Upper lobe of left lung (tissue), 6 donors: ENCODE data around the gene CCDC78. TPM values are rescaled to one million over a fixed set of nuclear protein-coding genes. Genes with fewer than 3 reads are reported as not detected.

Experiments
- ATAC-seq, 2 donors: fragments of 200-7000 bp; cut with Tn5 transposase; one replicate each; pipeline ENCODE4 v1.9.1; 2022; ENCODE audit warnings: mild to moderate bottlenecking in 2 of 2, moderate library complexity in 2 of 2; ENCODE audit not compliant: low FRiP score in 2 of 2
- DNase-seq, 2 donors: peaks; one replicate each; pipeline ENCODE4 v3.0.0-alpha.2; 2019 to 2020
- H3K27ac ChIP-seq, 4 donors: fragments of 200-600 bp; sonication (generic); one replicate each; pipeline ENCODE4 v1.5.1; 2016 to 2019
- H3K27me3 ChIP-seq, 4 donors: fragments of 200-600 bp; sonication (generic); one replicate each; pipeline ENCODE4 v1.5.1; 2017 to 2019
- H3K36me3 ChIP-seq, 4 donors: fragments of 200-600 bp; sonication (generic); one replicate each; pipeline ENCODE4 v1.5.1; 2016 to 2019
- H3K4me1 ChIP-seq, 4 donors: fragments of 200-600 bp; sonication (generic); one replicate each; pipeline ENCODE4 v1.5.1; 2018 to 2019
- H3K4me3 ChIP-seq, 4 donors: fragments of 200-600 bp; sonication (generic); one replicate each; pipeline ENCODE4 v1.5.1; 2017 to 2019; ENCODE audit warnings: mild to moderate bottlenecking in 2 of 4, moderate library complexity in 1 of 4
- H3K9me3 ChIP-seq, 4 donors: fragments of 200-600 bp; sonication (generic); one replicate each; pipeline ENCODE4 v1.5.1; 2018 to 2019
- CTCF ChIP-seq, 6 experiments: fragments of 450-650 bp in 4 of 6; fragments of 200-600 bp in 2 of 6; sonication (generic) in 2 of 6; IDR thresholded peaks; one replicate each; pipeline ENCODE4 v1.5.1; 2016 to 2019; ENCODE audit warnings: antibody characterized with exemption in 6 of 6
- EP300 ChIP-seq, 4 donors: sonication (generic); formaldehyde crosslinking; IDR thresholded peaks; one replicate each; pipeline ENCODE4 v1.5.1; 2017; ENCODE audit warnings: antibody characterized with exemption in 4 of 4, control low read depth in 2 of 4
- POLR2A ChIP-seq, 4 donors: fragments of 450-650 bp; IDR thresholded peaks; one replicate each; pipeline ENCODE4 v1.5.1; 2016 to 2017; ENCODE audit warnings: antibody characterized with exemption in 4 of 4, mild to moderate bottlenecking in 2 of 4
- POLR2AphosphoS5 ChIP-seq, 2 donors: sonication (generic); formaldehyde crosslinking; IDR thresholded peaks; one replicate each; pipeline ENCODE4 v1.5.1; 2017; ENCODE audit warnings: antibody characterized with exemption in 2 of 2
- WGBS, 2 donors: methylation state at CpG; one replicate each; pipeline ENCODE4 v1.1.5; 2017 to 2018; 5-methylcytosine and 5-hydroxymethylcytosine counted together
- total RNA-seq, 6 donors: library from RNA; depleted of rRNA in 4 of 6; stranded (reverse); fragments of >200 nt in 4 of 6; gene quantifications; one replicate each; pipeline versions ENCODE4 v1.1.0 to v1.2.1, GENCODE V29; 2016 to 2021
- donor health status: DM: no; HTN: no; CAD: no; lungs with moderate emphysema.
- donor health status: DM: no; HTN: yes; CAD: no; lungs with severe emphysema.

Gene CCDC78
- total RNA-seq, 6 donors from 2014 or later: 3.5 to 69.1 (median 23.3) TPM

GRCh38 chr16:680967-681745 lies 45.1 kb downstream of the CCDC78 start:
- Histone ChIP-seq H3K4me3 (peak overlapping the region; percentile 65 to 97 (median 91)), H3K27me3 (no peaks in the 10 kb centered on the region), H3K36me3 (peaks cover 8 to 24% (median 18%) of the 10 kb centered on the region in 4 donors), H3K9me3 (no peaks in the 10 kb centered on the region), H3K4me1 (peaks cover 43 to 77% (median 51%) of the 10 kb centered on the region in 4 donors), H3K27ac (peak overlapping the region; percentile 83 to 94 (median 91))
- TF ChIP-seq POLR2AphosphoS5 (IDR thresholded peaks at IDR 0.05) (no peak), EP300 (IDR thresholded peaks at IDR 0.05) (no peak), CTCF (IDR thresholded peaks at IDR 0.05) (no peak), POLR2A (IDR thresholded peaks at IDR 0.05) (no peak)
- DNase-seq (peak; percentile 55 to 88), ATAC-seq (no peak)
- 54 to 68% methylated on average over 27 to 42 of the region's 44 CpGs for WGBS, 2 donors

- ATAC-seq: no peak
- Histone ChIP-seq H3K27ac (peak overlapping the region; percentile 83 to 94 (median 91)), H3K27me3 (no peaks in the 10 kb centered on the region), H3K9me3 (no peaks in the 10 kb centered on the region), H3K4me3 (peak overlapping the region; percentile 65 to 97 (median 91)), H3K4me1 (peaks cover 44 to 77% (median 53%) of the 10 kb centered on the region in 4 donors), H3K36me3 (peaks cover 8 to 21% (median 18%) of the 10 kb centered on the region in 4 donors)
- no peak for DNase-seq
- 0% methylated on average over 28 of the region's 38 CpGs; no CpG with 5 or more reads in 1 of the 2 donors for WGBS, 2 donors
- TF ChIP-seq EP300 (IDR thresholded peaks at IDR 0.05) (no peak), POLR2A (IDR thresholded peaks at IDR 0.05) (no peak), CTCF (IDR thresholded peaks at IDR 0.05) (no peak), POLR2AphosphoS5 (IDR thresholded peaks at IDR 0.05) (no peak)
Observed at GRCh38 chr16:680625-680945, 45.7 kb downstream of the CCDC78 start.

GRCh38 chr16:679814-680624 lies 46.2 kb downstream of the CCDC78 start, which contains the start of gene STUB1:
TSS of gene STUB1 (plus strand) at chr16:680410. CDS start at chr16:680526, 116 bp downstream.
- H3K36me3 ChIP-seq: peaks cover 8 to 21% (median 18%) of the 10 kb centered on the region in 4 donors
- H3K27me3 ChIP-seq: no peaks in the 10 kb centered on the region
- TF ChIP-seq EP300 (IDR thresholded peaks at IDR 0.05) (no peak), POLR2AphosphoS5 (IDR thresholded peaks at IDR 0.05) (peak in 1 of 2 donors; percentile 66), CTCF (IDR thresholded peaks at IDR 0.05) (peak in 3 of 6 experiments; percentile 4 to 28 (median 20)), POLR2A (IDR thresholded peaks at IDR 0.05) (peak in 2 of 4 donors; percentile 38 to 90)
- peak within 1 kb of the TSS; percentile 65 to 97 (median 91) for H3K4me3 ChIP-seq
- peak within 1 kb of the TSS; percentile 83 to 94 (median 91) for H3K27ac ChIP-seq
- peaks cover 45 to 77% (median 53%) of the 10 kb centered on the region in 4 donors for H3K4me1 ChIP-seq
- 0 to 1% methylated on average over 3 to 31 of the region's 91 CpGs for WGBS, 2 donors
- peak; percentile 88 to 89 for ATAC-seq
- H3K9me3 ChIP-seq: no peaks in the 10 kb centered on the region
- peak; percentile 90 to 97 for DNase-seq

GRCh38 chr16:678858-679813 lies 47.1 kb downstream of the CCDC78 start:
- ATAC-seq: peak; percentile 20 to 39
- H3K27me3 ChIP-seq: no peaks in the 10 kb centered on the region
- no peaks in the 10 kb centered on the region for H3K9me3 ChIP-seq
- H3K27ac ChIP-seq: peak overlapping the region; percentile 61 to 94 (median 87)
- H3K4me1 ChIP-seq: peaks cover 43 to 79% (median 51%) of the 10 kb centered on the region in 4 donors
- WGBS, 2 donors: 0 to 50% methylated on average over 12 to 29 of the region's 52 CpGs
- H3K36me3 ChIP-seq: peaks cover 8 to 23% (median 18%) of the 10 kb centered on the region in 4 donors
- peak; percentile 74 to 91 for DNase-seq
- H3K4me3 ChIP-seq: peak overlapping the region; percentile 27 to 97 (median 91)
- no peak for TF ChIP-seq POLR2A (IDR thresholded peaks at IDR 0.05)
- peak in 1 of 2 donors; percentile 41 for TF ChIP-seq POLR2AphosphoS5 (IDR thresholded peaks at IDR 0.05)
- no peak for TF ChIP-seq EP300 (IDR thresholded peaks at IDR 0.05)
